Measurements from ENCODE around the gene MPIG6B. TPM values are rescaled to one million over a fixed set of nuclear protein-coding genes. Genes with fewer than 3 reads are reported as not detected.

The MPIG6B gene
- total RNA-seq, 2 donors from 2014 or later = not detected

- Histone ChIP-seq H3K9me3 (ENCODE audit: control insufficient read depth, low read length) (no peaks in the 10 kb centered on the region), H3K4me1 (ENCODE audit: control insufficient read depth, insufficient read depth, low read length) (no peaks in the 10 kb centered on the region), H3K4me3 (ENCODE audit: low read length) (no peak overlapping the region), H3K27me3 (ENCODE audit: control insufficient read depth, insufficient read depth, low read length, poor library complexity, severe bottlenecking) (no peaks in the 10 kb centered on the region), H3K27ac (ENCODE audit: low read depth, low read length) (no peak overlapping the region), H3K36me3 (ENCODE audit: control insufficient read depth, insufficient read depth, low read length) (no peaks in the 10 kb centered on the region), H3K9ac (ENCODE audit: extremely low read depth, low read length, poor library complexity, severe bottlenecking) (no peak overlapping the region)
- 94 to 100% methylated on average over 1 to 4 of the region's 4 CpGs for WGBS, 2 experiments (ENCODE audit: insufficient coverage in 1 of 2, insufficient read length in 1 of 2)
- Mint-ChIP-seq H3K27ac (no peak overlapping the region), H3K4me3 (no peak overlapping the region), H3K4me1 (no peaks in the 10 kb centered on the region), H3K27me3 (ENCODE audit: insufficient read depth) (no peaks in the 10 kb centered on the region), H3K36me3 (ENCODE audit: low read depth) (no peaks in the 10 kb centered on the region), H3K9me3 (no peaks in the 10 kb centered on the region)
- DNase-seq = no peak
- TF ChIP-seq CTCF (conservative IDR thresholded peaks at IDR 0.05) = no peak
These were observed 48.8 kb downstream of the MPIG6B start for GRCh38 chr6:31771992-31772358.

GRCh38 chr6:31775184-31775583 lies 52.0 kb downstream of the MPIG6B start:
- Mint-ChIP-seq H3K4me1 (no peaks in the 10 kb centered on the region), H3K4me3 (no peak overlapping the region), H3K27ac (peak overlapping the region; percentile 61), H3K27me3 (ENCODE audit: insufficient read depth) (no peaks in the 10 kb centered on the region), H3K9me3 (no peaks in the 10 kb centered on the region), H3K36me3 (ENCODE audit: low read depth) (peaks cover 5% of the 10 kb centered on the region)
- H3K4me1 ChIP-seq (ENCODE audit: control insufficient read depth, insufficient read depth, low read length) = no peaks in the 10 kb centered on the region
- H3K4me3 ChIP-seq (ENCODE audit: low read length) = no peak overlapping the region
- H3K27ac ChIP-seq (ENCODE audit: low read depth, low read length) = no peak overlapping the region
- H3K27me3 ChIP-seq (ENCODE audit: control insufficient read depth, insufficient read depth, low read length, poor library complexity, severe bottlenecking) = no peaks in the 10 kb centered on the region
- peaks cover 12% of the 10 kb centered on the region for H3K36me3 ChIP-seq (ENCODE audit: control insufficient read depth, insufficient read depth, low read length)
- no peak for DNase-seq
- peak; percentile 25 for TF ChIP-seq CTCF (conservative IDR thresholded peaks at IDR 0.05)
- no peak overlapping the region for H3K9ac ChIP-seq (ENCODE audit: extremely low read depth, low read length, poor library complexity, severe bottlenecking)
- WGBS, 2 experiments (ENCODE audit: insufficient coverage in 1 of 2, insufficient read length in 1 of 2) = 90 to 100% methylated on average over 1 to 4 of the region's 4 CpGs
- H3K9me3 ChIP-seq (ENCODE audit: control insufficient read depth, low read length) = no peaks in the 10 kb centered on the region

GRCh38 chr6:31775633-31776484 lies 52.7 kb downstream of the MPIG6B start:
- no peak overlapping the region for H3K9ac ChIP-seq (ENCODE audit: extremely low read depth, low read length, poor library complexity, severe bottlenecking)
- Mint-ChIP-seq H3K27ac (peak overlapping the region; percentile 61), H3K4me3 (no peak overlapping the region), H3K27me3 (ENCODE audit: insufficient read depth) (no peaks in the 10 kb centered on the region), H3K36me3 (ENCODE audit: low read depth) (peaks cover 12% of the 10 kb centered on the region), H3K9me3 (no peaks in the 10 kb centered on the region), H3K4me1 (no peaks in the 10 kb centered on the region)
- no peaks in the 10 kb centered on the region for H3K4me1 ChIP-seq (ENCODE audit: control insufficient read depth, insufficient read depth, low read length)
- no peak overlapping the region for H3K27ac ChIP-seq (ENCODE audit: low read depth, low read length)
- no peak overlapping the region for H3K4me3 ChIP-seq (ENCODE audit: low read length)
- no peak for TF ChIP-seq CTCF (conservative IDR thresholded peaks at IDR 0.05)
- no peaks in the 10 kb centered on the region for H3K27me3 ChIP-seq (ENCODE audit: control insufficient read depth, insufficient read depth, low read length, poor library complexity, severe bottlenecking)
- no peaks in the 10 kb centered on the region for H3K9me3 ChIP-seq (ENCODE audit: control insufficient read depth, low read length)
- H3K36me3 ChIP-seq (ENCODE audit: control insufficient read depth, insufficient read depth, low read length) = peaks cover 18% of the 10 kb centered on the region
- WGBS, 2 experiments (ENCODE audit: insufficient coverage in 1 of 2, insufficient read length in 1 of 2) = 93 to 98% methylated on average over 19 to 32 of the region's 32 CpGs
- no peak for DNase-seq

Small RNA genes within 50 kb of the gene (microRNA-seq; reads per million reads assigned to microRNA genes)
- not detected for gene MIR4646 (ENCODE audit: borderline microRNAs expressed)

Other genes with a start within 250 kb of the MPIG6B start
- 1 to 10 TPM; 8.2 to 8.5 TPM for gene MICB, start 225.2 kb upstream of the MPIG6B start, total RNA-seq
- gene MCCD1, start 194.4 kb upstream of the MPIG6B start, total RNA-seq = not detected
- 100 to 1,000 TPM; 572 to 654 TPM for gene DDX39B, start 181.4 kb upstream of the MPIG6B start, total RNA-seq
- 1 to 10 TPM; 1.7 to 2.1 TPM for gene ATP6V1G2, start 176.8 kb upstream of the MPIG6B start, total RNA-seq
- 10 to 100 TPM; 17.4 to 26.3 TPM for gene NFKBIL1, start 175.8 kb upstream of the MPIG6B start, total RNA-seq
- not detected for gene LTA, start 151.1 kb upstream of the MPIG6B start, total RNA-seq
- gene TNF, start 147.8 kb upstream of the MPIG6B start, total RNA-seq = not detected
- 1 to 10 TPM in 1 of 2 donors, not detected in 1; 1.3 TPM for gene LTB, start 140.9 kb upstream of the MPIG6B start, total RNA-seq
- not detected for gene LST1, start 137.1 kb upstream of the MPIG6B start, total RNA-seq
- not detected for gene NCR3, start 130.4 kb upstream of the MPIG6B start, total RNA-seq
- 1 to 10 TPM in 1 of 2 donors, under 1 TPM in 1; 0.70 to 1.7 TPM for gene AIF1, start 108.1 kb upstream of the MPIG6B start, total RNA-seq
- 100 to 1,000 TPM; 329 to 330 TPM for gene PRRC2A, start 102.7 kb upstream of the MPIG6B start, total RNA-seq
- 100 to 1,000 TPM; 413 to 428 TPM for gene BAG6, start 70.7 kb upstream of the MPIG6B start, total RNA-seq
- gene APOM, start 67.5 kb upstream of the MPIG6B start, total RNA-seq = 1 to 10 TPM; 1.6 to 3.2 TPM
- gene C6orf47, start 62.6 kb upstream of the MPIG6B start, total RNA-seq = 10 to 100 TPM; 14.0 to 14.9 TPM
- 10 to 100 TPM; 16.1 to 21.3 TPM for gene GPANK1, start 58.4 kb upstream of the MPIG6B start, total RNA-seq
- 100 to 1,000 TPM; 155 to 171 TPM for gene CSNK2B, start 57.3 kb upstream of the MPIG6B start, total RNA-seq
- gene LY6G5B, start 53.4 kb upstream of the MPIG6B start, total RNA-seq = 10 to 100 TPM; 13.9 to 17.0 TPM
- 1 to 10 TPM in 1 of 2 donors, under 1 TPM in 1; 0.93 to 2.0 TPM for gene LY6G5C, start 42.3 kb upstream of the MPIG6B start, total RNA-seq
- gene ABHD16A, start 20.0 kb upstream of the MPIG6B start, total RNA-seq = 10 to 100 TPM; 38.3 to 59.5 TPM
- gene LY6G6F, start 16.5 kb upstream of the MPIG6B start, total RNA-seq = not detected
- not detected for gene LY6G6D, start 8.0 kb upstream of the MPIG6B start, total RNA-seq
- gene LY6G6C, start 1.6 kb upstream of the MPIG6B start, total RNA-seq = under 1 TPM; 0.29 to 0.38 TPM
- 100 to 1,000 TPM; 150 to 153 TPM for gene DDAH2, start 5.9 kb downstream of the MPIG6B start, total RNA-seq
- 100 to 1,000 TPM; 289 to 380 TPM for gene CLIC1, start 13.2 kb downstream of the MPIG6B start, total RNA-seq
- 10 to 100 TPM; 35.7 to 57.2 TPM for gene MSH5, start 16.6 kb downstream of the MPIG6B start, total RNA-seq
- 1 to 10 TPM; 7.9 to 8.4 TPM for gene SAPCD1, start 39.3 kb downstream of the MPIG6B start, total RNA-seq
- under 1 TPM; 0.64 to 0.95 TPM for gene VWA7, start 54.0 kb downstream of the MPIG6B start, total RNA-seq
- 10 to 100 TPM; 81.4 to 83.1 TPM for gene VARS1, start 72.4 kb downstream of the MPIG6B start, total RNA-seq
- gene LSM2, start 83.6 kb downstream of the MPIG6B start, total RNA-seq = 100 to 1,000 TPM; 106 to 119 TPM
- gene HSPA1L, start 91.9 kb downstream of the MPIG6B start, total RNA-seq = 1 to 10 TPM; 1.2 to 1.5 TPM
- 10 to 100 TPM; 53.1 to 62.6 TPM for gene HSPA1A, start 92.2 kb downstream of the MPIG6B start, total RNA-seq
- 10 to 100 TPM; 61.8 to 83.9 TPM for gene HSPA1B, start 104.4 kb downstream of the MPIG6B start, total RNA-seq
- gene NEU1, start 139.4 kb downstream of the MPIG6B start, total RNA-seq = 10 to 100 TPM; 42.4 to 50.7 TPM
- 1 to 10 TPM; 1.3 to 3.6 TPM for gene SLC44A4, start 155.6 kb downstream of the MPIG6B start, total RNA-seq
- gene EHMT2, start 174.3 kb downstream of the MPIG6B start, total RNA-seq = 100 to 1,000 TPM; 113 to 121 TPM
- gene ZBTB12, start 178.7 kb downstream of the MPIG6B start, total RNA-seq = 10 to 100 TPM; 25.4 to 29.9 TPM
- gene C2, start 204.3 kb downstream of the MPIG6B start, total RNA-seq = 1 to 10 TPM in 1 of 2 donors, under 1 TPM in 1; 0.29 to 1.0 TPM
- gene CFB, start 222.7 kb downstream of the MPIG6B start, total RNA-seq = under 1 TPM; 0.51 to 0.66 TPM
- gene NELFE, start 235.6 kb downstream of the MPIG6B start, total RNA-seq = 100 to 1,000 TPM in 1 of 2 donors, 10 to 100 TPM in 1; 90.3 to 132 TPM
- gene SKIC2, start 235.8 kb downstream of the MPIG6B start, total RNA-seq = 100 to 1,000 TPM in 1 of 2 donors, 10 to 100 TPM in 1; 95.8 to 103 TPM
- 10 to 100 TPM; 19.2 to 22.3 TPM for gene DXO, start 248.8 kb downstream of the MPIG6B start, total RNA-seq